Osteoblast (primary cell): ENCODE data around the gene SHISA7. TPM values are rescaled to one million over a fixed set of nuclear protein-coding genes. Genes with fewer than 3 reads are reported as not detected.

Experiments
- DNase-seq: peaks from one replicate; pipeline ENCODE4 v3.0.0; 2011; ENCODE audit warnings: low spot score, mixed read lengths; ENCODE audit not compliant: insufficient read length; ENCODE audit errors: missing footprints
- H2AFZ ChIP-seq: 2 replicates; pipeline ENCODE4 v1.6.0; 2011; ENCODE audit warnings: mild to moderate bottlenecking, low read length
- H3K27ac ChIP-seq: 2 replicates; pipeline ENCODE4 v1.5.1; 2011; ENCODE audit warnings: mild to moderate bottlenecking, low read depth, low read length, moderate library complexity
- H3K27me3 ChIP-seq: 2 replicates; pipeline ENCODE4 v1.6.0; 2012; ENCODE audit warnings: mild to moderate bottlenecking, control low read depth, inconsistent platforms, low read length, moderate library complexity; ENCODE audit not compliant: insufficient read depth
- H3K36me3 ChIP-seq: 2 replicates; pipeline ENCODE4 v1.5.1; 2011; ENCODE audit warnings: mild to moderate bottlenecking, low read length, control low read depth, moderate library complexity; ENCODE audit not compliant: insufficient read depth
- H3K4me1 ChIP-seq: 2 replicates; pipeline ENCODE4 v1.5.1; 2011; ENCODE audit warnings: mild to moderate bottlenecking, low read length, control low read depth, moderate library complexity; ENCODE audit not compliant: insufficient read depth
- H3K4me2 ChIP-seq: 2 replicates; pipeline ENCODE4 v1.6.0; 2011; ENCODE audit warnings: mild to moderate bottlenecking, low read length; ENCODE audit not compliant: insufficient read depth
- H3K4me3 ChIP-seq: fragments of 200-600 bp; sonication (generic); 3 replicates; pipeline ENCODE4 v1.5.1; 2012; ENCODE audit warnings: mild to moderate bottlenecking, low read length, inconsistent platforms; ENCODE audit not compliant: insufficient read depth
- H3K79me2 ChIP-seq: 2 replicates; pipeline ENCODE4 v1.6.0; 2012; ENCODE audit warnings: mild to moderate bottlenecking, low read length, control low read depth, inconsistent platforms; ENCODE audit not compliant: insufficient read depth
- H3K9me3 ChIP-seq: 2 replicates; pipeline ENCODE4 v1.5.1; 2011; ENCODE audit warnings: low read depth, low read length, control low read depth
- H4K20me1 ChIP-seq: 2 replicates; pipeline ENCODE4 v1.6.0; 2012; ENCODE audit warnings: mild to moderate bottlenecking, low read length, control low read depth; ENCODE audit not compliant: insufficient read depth
- CTCF ChIP-seq: IDR thresholded peaks from 2 replicates; pipeline ENCODE4 v1.5.1; 2011; ENCODE audit warnings: mild to moderate bottlenecking, low read depth, low read length, moderate library complexity; ENCODE audit errors: extremely low read depth
- total RNA-seq: library from RNA; depleted of rRNA; stranded (reverse); fragments of >200 nt; gene quantifications from 2 replicates; pipeline ENCODE4 v1.2.3, GENCODE V29; 2012

SHISA7 gene
- total RNA-seq, 1 donor: not detected

DNA sequence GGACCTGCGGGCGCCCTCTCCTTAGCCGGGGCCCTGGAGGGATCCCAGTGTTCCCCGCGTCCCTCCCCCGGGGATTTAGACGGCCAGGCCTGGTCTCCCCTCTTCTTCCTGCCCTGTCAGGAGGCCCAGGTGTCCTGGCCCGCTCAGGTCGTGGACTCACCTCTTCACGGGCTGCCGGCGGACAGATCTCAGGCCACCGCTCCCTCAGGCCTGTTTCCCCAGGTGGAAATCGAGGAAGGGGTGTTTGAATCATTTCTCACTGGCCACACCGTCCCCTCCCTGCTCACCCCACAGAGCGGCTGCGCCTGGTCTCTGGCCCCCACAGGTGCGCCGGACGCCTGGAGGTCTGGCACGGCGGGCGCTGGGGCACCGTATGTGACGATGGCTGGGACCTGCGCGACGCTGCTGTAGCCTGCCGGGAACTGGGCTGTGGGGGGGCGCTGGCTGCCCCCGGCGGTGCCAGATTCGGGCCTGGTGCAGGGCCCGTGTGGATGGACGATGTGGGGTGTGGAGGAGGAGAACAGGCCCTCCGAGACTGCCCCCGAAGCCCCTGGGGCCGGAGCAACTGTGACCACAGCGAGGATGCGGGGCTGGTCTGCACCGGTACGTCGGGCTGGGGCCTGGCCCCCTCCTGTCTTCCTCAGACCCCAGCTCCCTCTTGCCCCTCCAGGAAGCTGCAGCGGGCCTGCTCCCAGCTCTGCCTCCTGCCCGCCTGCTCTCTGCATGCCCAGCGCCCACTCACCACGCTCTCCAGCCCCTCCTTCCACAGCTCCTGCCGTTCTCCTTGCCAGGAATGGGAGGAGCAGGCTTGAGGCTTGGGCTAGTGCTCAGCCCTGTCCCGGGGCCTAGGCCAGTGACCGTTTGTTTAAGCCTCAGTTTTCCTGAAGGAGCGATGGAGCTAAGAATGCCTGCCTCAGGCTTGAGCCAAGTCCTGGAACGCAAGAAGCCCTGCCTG, 47.7 kb upstream of the SHISA7 start:
- peak; percentile 95 for DNase-seq
- peaks cover 63% of the 10 kb centered on the region for H3K4me1 ChIP-seq
- no peak for TF ChIP-seq CTCF

GRCh38 chr19:55489711-55490477, 46.8 kb upstream of the SHISA7 start:
- H3K79me2 ChIP-seq: peaks cover 15% of the 10 kb centered on the region
- H3K4me3 ChIP-seq: peak overlapping the region; percentile 35
- no peaks in the 10 kb centered on the region for H3K27me3 ChIP-seq
- TF ChIP-seq CTCF: no peak
- no peaks in the 10 kb centered on the region for H4K20me1 ChIP-seq
- H3K4me2 ChIP-seq: peak overlapping the region; percentile 36
- H2AFZ ChIP-seq: no peak overlapping the region
- no peaks in the 10 kb centered on the region for H3K36me3 ChIP-seq
- peak; percentile 80 for DNase-seq
- no peak overlapping the region for H3K27ac ChIP-seq
- peaks cover 65% of the 10 kb centered on the region for H3K4me1 ChIP-seq
- H3K9me3 ChIP-seq: no peaks in the 10 kb centered on the region

More for the DNA sequence above, 47.7 kb upstream of the SHISA7 start:
- no peaks in the 10 kb centered on the region for H3K27me3 ChIP-seq
- no peak overlapping the region for H2AFZ ChIP-seq
- peaks cover 5% of the 10 kb centered on the region for H3K36me3 ChIP-seq
- no peaks in the 10 kb centered on the region for H3K9me3 ChIP-seq
- H3K4me2 ChIP-seq: no peak overlapping the region
- no peak overlapping the region for H3K4me3 ChIP-seq
- H3K27ac ChIP-seq: peak overlapping the region; percentile 48
- no peaks in the 10 kb centered on the region for H4K20me1 ChIP-seq
- peaks cover 7% of the 10 kb centered on the region for H3K79me2 ChIP-seq

DNA sequence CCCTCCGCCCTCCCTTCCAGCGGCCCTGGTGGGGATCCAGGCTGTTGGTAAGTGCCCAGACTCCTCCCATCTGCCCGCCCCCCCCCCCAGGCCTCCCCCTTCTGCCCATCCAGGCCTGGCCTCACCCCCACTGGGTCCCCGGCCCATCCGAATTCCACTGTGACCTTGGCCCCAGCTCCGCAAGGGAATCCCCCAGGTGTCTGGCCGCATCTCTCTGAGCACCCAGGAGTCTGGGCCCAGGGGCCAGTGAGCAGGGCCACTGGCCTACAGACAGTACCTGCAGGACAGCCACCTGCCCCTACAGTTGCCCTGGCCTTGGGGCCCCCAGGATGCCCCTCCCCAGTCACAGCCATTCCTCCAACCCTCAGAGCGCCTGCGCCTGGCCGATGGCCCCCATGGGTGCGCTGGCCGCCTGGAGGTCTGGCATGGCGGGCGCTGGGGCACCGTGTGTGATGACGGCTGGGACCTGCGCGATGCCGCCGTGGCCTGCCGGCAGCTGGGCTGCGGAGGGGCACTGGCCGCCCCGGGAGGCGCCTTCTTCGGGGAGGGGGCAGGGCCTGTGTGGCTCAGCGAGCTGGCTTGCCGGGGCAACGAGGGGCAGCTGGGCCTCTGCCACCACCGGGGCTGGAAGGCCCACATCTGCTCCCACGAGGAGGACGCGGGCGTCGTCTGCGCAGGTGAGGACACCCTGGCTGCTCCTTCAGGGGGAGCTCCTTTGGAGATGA, 46.0 kb upstream of the SHISA7 start:
- DNase-seq: peak; percentile 92
- peak overlapping the region; percentile 74 for H3K4me2 ChIP-seq

More for the DNA sequence above, 46.0 kb upstream of the SHISA7 start:
- peaks cover 62% of the 10 kb centered on the region for H3K4me1 ChIP-seq
- H3K27me3 ChIP-seq: no peaks in the 10 kb centered on the region
- H3K36me3 ChIP-seq: no peaks in the 10 kb centered on the region
- H3K79me2 ChIP-seq: peaks cover 17% of the 10 kb centered on the region
- no peaks in the 10 kb centered on the region for H4K20me1 ChIP-seq
- H3K9me3 ChIP-seq: no peaks in the 10 kb centered on the region
- H3K4me3 ChIP-seq: peak overlapping the region; percentile 35
- no peak overlapping the region for H2AFZ ChIP-seq
- no peak for TF ChIP-seq CTCF
- H3K27ac ChIP-seq: peak overlapping the region; percentile 15
